Epidermal melanocyte (primary cell): ENCODE measurements around the gene CELF5.
"Not testable (repeated sequence)": the region's sequence is repeated elsewhere in the genome, so short reads cannot be mapped to it uniquely, and the experiment has no call there.

Experiments
- DNase-seq: peaks from one replicate; pipeline ENCODE4 v3.0.0; 2011; ENCODE audit warnings: low spot score; ENCODE audit not compliant: insufficient read length

The CELF5 gene

GRCh38 chr19:3272952-3273351, 48.5 kb downstream of the CELF5 start:
- DNase-seq, result no peak

GRCh38 chr19:3274245-3274941, 49.9 kb downstream of the CELF5 start:
- no peak for DNase-seq

- peak; percentile 50 for DNase-seq
Observed at GRCh38 chr19:3274942-3275582, 50.6 kb downstream of the CELF5 start.

- DNase-seq, result peak; percentile 82
Observed at GRCh38 chr19:3275583-3276340, 51.3 kb downstream of the CELF5 start.

- DNase-seq, result no peak
Observed at GRCh38 chr19:3276341-3276799, 51.9 kb downstream of the CELF5 start.

GRCh38 chr19:3277649-3278048, 53.2 kb downstream of the CELF5 start:
- no peak for DNase-seq

- DNase-seq, result no peak
Observed at GRCh38 chr19:3278294-3278693, 53.8 kb downstream of the CELF5 start.

GRCh38 chr19:3278749-3279148, 54.3 kb downstream of the CELF5 start:
- DNase-seq, result no peak

GRCh38 chr19:3279306-3279705, 54.8 kb downstream of the CELF5 start:
- no peak for DNase-seq

GRCh38 chr19:3281026-3281425, 56.6 kb downstream of the CELF5 start:
- no peak for DNase-seq

GRCh38 chr19:3282155-3282554, 57.7 kb downstream of the CELF5 start:
- DNase-seq, result no peak

GRCh38 chr19:3282564-3282963, 58.1 kb downstream of the CELF5 start:
- DNase-seq, result no peak

- no peak for DNase-seq
Observed at GRCh38 chr19:3283246-3283751, 58.8 kb downstream of the CELF5 start.

GRCh38 chr19:3283886-3284657, 59.6 kb downstream of the CELF5 start:
- DNase-seq, result no peak

- no peak for DNase-seq
Observed at GRCh38 chr19:3284759-3285646, 60.5 kb downstream of the CELF5 start.

GRCh38 chr19:3285647-3286176, 61.3 kb downstream of the CELF5 start:
- DNase-seq, result no peak

GRCh38 chr19:3287814-3288213, 63.4 kb downstream of the CELF5 start:
- no peak for DNase-seq

- DNase-seq, result not testable (repeated sequence)
Observed at GRCh38 chr19:3288437-3288836, 64.0 kb downstream of the CELF5 start.

GRCh38 chr19:3289971-3290569, 65.6 kb downstream of the CELF5 start:
- no peak for DNase-seq

- not testable (repeated sequence) for DNase-seq
Observed at GRCh38 chr19:3290858-3291257, 66.4 kb downstream of the CELF5 start.
